LNCaP clone FGC (cell line): ENCODE data around the gene FASN.

Source experiments
- DNase-seq: peaks from one replicate; pipeline ENCODE4 v3.0.0-alpha.2; 2011; ENCODE audit warnings: low read depth
- H3K4me3 ChIP-seq: 2 replicates; pipeline ENCODE4 v1.5.1; 2011; ENCODE audit warnings: mild to moderate bottlenecking, low read depth, low read length, control low read depth
- CTCF ChIP-seq: IDR thresholded peaks from 2 replicates; pipeline ENCODE4 v1.5.1; 2012; ENCODE audit warnings: mild to moderate bottlenecking; ENCODE audit not compliant: control insufficient read depth, insufficient read depth; ENCODE audit errors: extremely low read depth

The FASN gene

GRCh38 chr17:82105882-82106687, 8.0 kb upstream of the FASN start:
- TF ChIP-seq CTCF, result peak; percentile 57
- DNase-seq, result peak; percentile 98
- peak overlapping the region; percentile 53 for H3K4me3 ChIP-seq

DNA sequence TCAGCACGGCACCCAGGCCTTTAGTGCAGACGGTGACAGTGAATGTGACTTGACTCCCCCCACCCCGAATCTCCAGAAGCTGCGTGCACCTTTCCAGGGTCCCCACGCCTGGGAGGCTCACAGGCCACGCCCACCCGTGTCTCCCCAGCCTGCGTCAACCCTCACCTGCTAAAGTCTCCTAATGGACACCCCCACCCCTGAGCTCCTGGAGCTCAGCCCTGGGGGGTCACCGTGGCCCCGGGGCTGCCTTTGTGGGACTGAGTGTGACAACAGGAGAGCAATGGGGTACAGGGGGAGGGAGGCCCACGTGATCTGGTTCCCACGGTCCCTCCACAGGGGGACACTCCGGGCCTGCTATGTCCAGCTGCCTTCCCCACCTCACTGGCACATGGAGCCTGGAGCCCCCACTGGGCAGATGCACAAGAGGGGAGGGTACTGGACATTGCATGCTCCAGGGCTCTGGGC, 7.4 kb upstream of the FASN start:
- TF ChIP-seq CTCF, result no peak
- H3K4me3 ChIP-seq, result peak overlapping the region; percentile 53
- no peak for DNase-seq

- no peak for DNase-seq
- no peak for TF ChIP-seq CTCF
- H3K4me3 ChIP-seq, result peak overlapping the region; percentile 53
These were observed 6.9 kb upstream of the FASN start for GRCh38 chr17:82104797-82105416.

DNA sequence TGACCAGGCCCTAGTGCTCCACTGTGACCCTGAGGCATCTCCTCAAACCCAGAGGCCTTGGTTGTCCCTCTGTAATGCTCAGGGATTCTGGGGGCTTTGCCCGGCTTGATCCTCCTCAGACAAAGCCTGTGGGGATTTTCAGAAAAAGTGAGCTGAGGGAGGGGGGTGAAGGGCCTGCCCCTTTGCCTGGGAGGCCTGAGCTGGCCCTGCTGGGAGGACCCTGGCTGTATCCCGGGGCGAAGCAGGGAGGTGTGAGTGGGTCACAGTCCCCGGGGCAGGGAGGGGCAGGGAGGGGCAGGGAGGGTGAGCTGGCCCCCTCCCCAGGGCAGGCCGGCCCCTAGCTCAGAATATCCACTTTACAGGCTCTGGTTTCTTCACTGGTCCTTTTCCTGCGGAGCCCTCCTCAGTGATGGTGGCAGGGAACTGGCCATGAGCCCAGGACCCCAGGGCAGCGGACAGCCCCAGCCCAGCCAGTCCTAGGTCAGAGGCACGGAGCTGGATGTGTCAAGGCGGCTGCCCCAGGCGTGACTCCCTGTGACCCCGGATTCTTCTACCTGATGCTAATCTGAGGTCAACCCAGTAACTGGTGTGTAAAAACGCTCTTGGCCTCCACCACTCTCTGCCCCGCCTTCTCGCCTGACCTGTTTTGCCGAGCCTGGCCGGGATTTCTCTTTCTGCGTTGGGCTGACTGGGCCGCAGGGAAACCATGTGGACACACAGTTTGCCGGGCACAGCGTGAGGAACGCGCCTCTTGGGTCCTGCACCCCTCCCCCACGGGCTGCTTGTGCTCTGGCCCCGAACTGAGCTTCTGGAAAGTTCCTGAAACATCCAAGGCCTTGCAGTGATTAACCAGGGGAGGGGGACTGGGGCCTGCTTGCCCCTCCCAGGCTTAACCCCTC, 5.8 kb upstream of the FASN start:
- DNase-seq, result peak; percentile 95
- no peak for TF ChIP-seq CTCF
- no peak overlapping the region for H3K4me3 ChIP-seq

GRCh38 chr17:82101767-82102679, 4.0 kb upstream of the FASN start:
- peak; percentile 46 for DNase-seq
- TF ChIP-seq CTCF, result peak; percentile 1; the same call in 1 of the 2 replicates
- H3K4me3 ChIP-seq, result no peak overlapping the region

DNA sequence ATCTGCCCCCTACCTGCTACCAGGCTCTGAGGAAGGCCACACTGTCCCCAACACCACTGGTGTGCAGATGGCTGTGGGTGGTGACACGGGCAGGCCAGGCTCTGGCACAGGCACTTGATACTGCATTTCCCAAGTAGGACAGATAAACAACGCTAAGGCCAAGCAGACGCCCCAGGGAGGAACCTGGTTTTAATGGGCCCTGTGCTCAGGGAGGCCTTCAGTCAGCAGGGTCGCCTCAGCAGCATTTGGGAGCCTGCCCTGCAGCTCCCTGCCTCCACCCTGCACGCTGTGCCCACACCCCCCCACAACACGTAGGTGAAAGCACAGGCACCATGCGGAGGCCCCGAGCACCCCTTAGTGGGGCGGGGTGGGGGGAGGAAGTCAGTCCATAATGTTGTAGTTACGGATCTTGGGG, 3.3 kb upstream of the FASN start:
- TF ChIP-seq CTCF, result no peak
- peak; percentile 66 for DNase-seq
- H3K4me3 ChIP-seq, result no peak overlapping the region
